Heart left ventricle (tissue), 13 donors: ENCODE measurements around the gene SLC7A1.
"Not testable (repeated sequence)": the region's sequence is repeated elsewhere in the genome, so short reads cannot be mapped to it uniquely, and the experiment has no call there.

Source experiments
- POLR2A ChIP-seq, 2 donors: fragments of 450-650 bp; IDR thresholded peaks; one replicate each; pipeline ENCODE4 v1.6.1; 2017; ENCODE audit warnings: antibody characterized with exemption in 2 of 2, mild to moderate bottlenecking in 2 of 2, moderate library complexity in 2 of 2
- TF ChIP-seq, protein P1 (sequence below), 12 donors: fragments of 200-600 bp; sonication (generic) in 4 of 12; IDR thresholded peaks; one replicate each; pipeline versions ENCODE4 v1.5.0 to v1.8.0; 2018 to 2022; ENCODE audit warnings: antibody characterized with exemption in 12 of 12, mild to moderate bottlenecking in 5 of 12
- donor health status: ischemic (EF 13 %, LVEDD 7.1; RV severe dilation, severe dysfunction).
- donor health status: DM: no; HTN: yes; CAD: no.
- donor health status: DM: no; HTN: no; CAD: no.
- donor health status: ischemic (EF 25% LVEDD 6.9; RV normal size, moderate dysfunction).
- donor health status: ischemic (EF 25% LVEDD 5.7; RV mildly dilated, moderate dysfunction).
- donor health status: ischemic (EF 35%, LVEDD 5.7; RV mildly dilated, moderate dysfunction).
- donor health status: nonischemic (EF 11% LVEDD 7.7; RV severe dilation, severe dysfunction).
- donor health status: DM: yes; HTN: yes; CAD: no.
- donor health status: PGD.
- donor health status: ischemic (EF 29% LVEDD 5.4; RV normal size, mild dysfunction).
- donor health status: nonischemic (EF 23%, LVEDD 6.1; RV moderate dilation, normal function).

DNA sequence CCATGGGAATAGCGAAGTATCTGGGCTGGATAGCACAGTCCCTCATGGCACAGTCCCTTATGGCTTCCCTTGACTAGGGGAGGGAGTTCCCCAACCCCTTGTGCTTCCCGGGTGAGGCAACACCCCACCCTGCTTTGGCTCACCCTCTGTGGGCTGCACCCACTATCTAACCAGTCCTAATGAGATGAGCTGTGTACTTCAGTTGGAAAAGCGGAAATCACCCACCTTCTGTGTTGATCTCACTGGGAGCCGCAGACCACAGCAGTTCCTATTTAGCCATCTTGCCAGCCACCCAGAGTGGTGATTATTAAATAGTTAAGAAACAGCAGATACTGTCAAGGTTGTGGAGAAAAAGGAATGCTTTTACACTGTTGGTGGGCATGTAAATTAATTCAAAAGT lies 41.3 kb upstream of the SLC7A1 start:
- TF ChIP-seq, protein P1, sequence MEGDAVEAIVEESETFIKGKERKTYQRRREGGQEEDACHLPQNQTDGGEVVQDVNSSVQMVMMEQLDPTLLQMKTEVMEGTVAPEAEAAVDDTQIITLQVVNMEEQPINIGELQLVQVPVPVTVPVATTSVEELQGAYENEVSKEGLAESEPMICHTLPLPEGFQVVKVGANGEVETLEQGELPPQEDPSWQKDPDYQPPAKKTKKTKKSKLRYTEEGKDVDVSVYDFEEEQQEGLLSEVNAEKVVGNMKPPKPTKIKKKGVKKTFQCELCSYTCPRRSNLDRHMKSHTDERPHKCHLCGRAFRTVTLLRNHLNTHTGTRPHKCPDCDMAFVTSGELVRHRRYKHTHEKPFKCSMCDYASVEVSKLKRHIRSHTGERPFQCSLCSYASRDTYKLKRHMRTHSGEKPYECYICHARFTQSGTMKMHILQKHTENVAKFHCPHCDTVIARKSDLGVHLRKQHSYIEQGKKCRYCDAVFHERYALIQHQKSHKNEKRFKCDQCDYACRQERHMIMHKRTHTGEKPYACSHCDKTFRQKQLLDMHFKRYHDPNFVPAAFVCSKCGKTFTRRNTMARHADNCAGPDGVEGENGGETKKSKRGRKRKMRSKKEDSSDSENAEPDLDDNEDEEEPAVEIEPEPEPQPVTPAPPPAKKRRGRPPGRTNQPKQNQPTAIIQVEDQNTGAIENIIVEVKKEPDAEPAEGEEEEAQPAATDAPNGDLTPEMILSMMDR (IDR thresholded peaks at IDR 0.05) = not testable (repeated sequence)
- TF ChIP-seq POLR2A (IDR thresholded peaks at IDR 0.05) = not testable (repeated sequence)
